Right renal pelvis (tissue), 4 donors: ENCODE results near the gene MEGF6. TPM values are rescaled to one million over a fixed set of nuclear protein-coding genes. Genes with fewer than 3 reads are reported as not detected.
"Not testable (repeated sequence)": the region's sequence is repeated elsewhere in the genome, so short reads cannot be mapped to it uniquely, and the experiment has no call there.

Experiments used
- DNase-seq, 4 donors: peaks; one replicate each; pipeline ENCODE4 v3.0.0-alpha.2; 2013; ENCODE audit warnings: low read depth in 4 of 4, low spot score in 3 of 4, missing footprints in 1 of 4
- polyA plus RNA-seq, 4 donors: library from polyadenylated mRNA; unstranded; fragments of 120-200 nt; gene quantifications; one replicate each; pipeline ENCODE4 v1.2.1, GENCODE V29; 2013; ENCODE audit not compliant: insufficient read length in 4 of 4

The MEGF6 gene
- polyA plus RNA-seq, 4 donors, result 9.0 to 15.6 (median 10.5) TPM

- no peak for DNase-seq
Measured at GRCh38 chr1:3596663-3597598, 14.4 kb downstream of the MEGF6 start.

DNA sequence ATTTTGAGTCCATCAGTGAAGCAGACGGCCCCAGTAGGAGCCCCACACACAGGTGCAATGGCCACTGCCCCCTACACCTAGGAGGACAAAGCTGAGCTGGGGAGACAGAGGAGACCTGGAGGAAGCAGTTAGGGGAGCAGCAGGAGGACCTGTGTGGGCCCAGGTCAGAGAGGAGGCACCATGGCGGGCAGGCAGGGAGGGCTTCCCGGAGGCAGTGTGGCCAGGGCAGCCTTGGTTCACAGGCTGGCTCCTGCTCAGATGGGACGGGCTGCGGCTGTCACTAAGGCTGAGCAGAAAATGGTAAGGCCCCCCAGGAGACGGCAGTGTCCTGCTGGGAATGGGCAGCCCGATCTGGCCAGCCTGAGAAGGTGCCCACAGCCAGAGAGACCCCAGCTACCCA, 15.4 kb downstream of the MEGF6 start:
- no peak for DNase-seq

GRCh38 chr1:3594706-3595377, 16.5 kb downstream of the MEGF6 start:
- no peak for DNase-seq

DNA sequence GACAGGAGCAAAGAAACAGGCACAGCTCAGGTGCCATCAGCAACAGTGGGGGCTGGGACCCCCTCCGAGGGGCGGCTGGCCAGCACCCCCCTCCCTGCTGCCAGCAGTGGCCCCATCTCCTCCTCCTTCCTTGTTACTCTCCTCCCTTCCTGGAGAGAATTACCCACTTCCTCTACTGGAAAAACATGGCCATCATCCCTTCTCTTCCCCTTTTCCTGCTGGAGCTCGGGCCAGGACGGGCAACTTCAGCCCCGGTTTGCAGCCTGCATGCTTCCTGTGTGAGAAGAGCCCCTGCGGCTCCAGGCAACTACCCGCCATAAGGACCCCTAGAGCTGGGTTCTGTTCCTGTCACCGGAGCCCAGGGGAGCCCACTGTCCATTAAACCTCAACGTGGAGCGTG, 17.6 kb downstream of the MEGF6 start:
- DNase-seq, result no peak

GRCh38 chr1:3593334-3593733, 18.0 kb downstream of the MEGF6 start:
- DNase-seq, result no peak

DNA sequence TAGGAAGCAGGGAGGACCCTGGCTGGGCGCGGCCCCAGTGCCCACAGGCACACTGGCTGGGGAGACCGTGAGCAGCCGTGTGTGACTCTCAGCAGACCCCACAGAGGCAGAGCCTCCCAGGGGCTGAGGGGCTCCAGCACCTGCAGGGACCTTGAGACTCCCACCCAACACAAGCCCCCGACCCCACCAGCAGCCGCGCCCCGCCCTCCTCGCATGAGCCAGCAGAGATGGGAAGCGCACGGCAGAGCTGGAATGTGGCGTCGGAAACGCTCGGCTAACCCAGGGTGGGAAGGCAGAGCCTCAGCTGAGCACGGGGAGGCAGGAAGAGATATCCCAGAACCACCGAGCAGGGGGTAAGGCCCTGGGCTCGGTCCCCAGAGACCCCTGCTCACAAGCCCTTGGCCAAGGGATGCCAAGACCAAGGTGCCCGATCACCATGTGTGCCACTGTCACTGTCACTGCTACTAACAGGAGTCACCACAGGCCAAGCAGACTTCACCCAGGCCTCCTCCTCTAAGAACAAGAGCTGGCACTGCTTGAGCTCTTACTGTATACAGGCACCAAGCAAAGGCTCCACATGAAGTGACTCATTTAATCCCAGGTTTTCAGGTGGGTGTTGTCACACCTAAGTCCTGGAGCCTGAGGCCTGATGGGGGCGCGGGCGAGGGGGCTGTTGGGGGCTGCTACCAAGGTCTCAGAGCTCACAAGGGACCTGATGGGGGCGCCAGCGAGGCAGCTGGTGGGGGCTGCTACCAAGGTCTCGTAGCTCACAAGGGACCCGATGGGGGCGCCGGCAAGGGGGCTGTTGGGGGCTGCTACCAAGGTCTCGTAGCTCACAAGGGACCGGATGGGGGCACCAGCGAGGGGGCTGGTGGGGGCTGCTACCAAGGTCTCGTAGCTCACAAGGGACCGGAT, 20.1 kb downstream of the MEGF6 start:
- DNase-seq, result no peak

DNA sequence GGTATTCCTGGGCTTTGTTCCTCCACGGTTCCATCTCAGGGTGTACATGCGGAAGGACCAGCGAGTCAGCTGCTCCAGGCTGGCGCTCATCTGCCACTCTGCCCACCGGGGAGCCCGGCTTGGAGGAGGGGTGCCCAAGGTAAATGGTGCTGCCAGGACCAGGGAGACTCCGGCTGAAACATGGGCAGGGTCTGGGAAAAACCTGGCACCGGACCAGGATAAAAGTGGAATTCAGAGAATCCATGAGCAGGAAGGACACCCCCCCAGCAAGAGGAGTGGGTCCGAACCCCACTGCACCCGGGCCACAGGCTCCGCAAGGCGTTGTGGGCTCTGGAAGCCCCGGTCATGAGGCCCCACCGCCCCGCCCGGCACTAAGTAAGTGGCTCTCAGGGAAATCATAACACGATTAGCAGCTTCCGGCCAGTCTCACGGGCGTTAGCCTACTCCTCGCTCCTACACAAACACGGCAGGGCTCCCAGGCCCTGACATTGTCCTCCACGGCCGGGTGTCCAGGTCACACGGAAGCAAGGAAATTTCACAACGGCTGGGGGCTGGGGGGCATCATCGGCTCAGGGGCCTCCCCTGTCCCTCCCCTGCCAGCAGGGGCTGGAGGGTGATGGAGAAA, 21.1 kb downstream of the MEGF6 start:
- DNase-seq, result no peak

- DNase-seq, result no peak
Measured at GRCh38 chr1:3588395-3588794, 22.9 kb downstream of the MEGF6 start.

DNA sequence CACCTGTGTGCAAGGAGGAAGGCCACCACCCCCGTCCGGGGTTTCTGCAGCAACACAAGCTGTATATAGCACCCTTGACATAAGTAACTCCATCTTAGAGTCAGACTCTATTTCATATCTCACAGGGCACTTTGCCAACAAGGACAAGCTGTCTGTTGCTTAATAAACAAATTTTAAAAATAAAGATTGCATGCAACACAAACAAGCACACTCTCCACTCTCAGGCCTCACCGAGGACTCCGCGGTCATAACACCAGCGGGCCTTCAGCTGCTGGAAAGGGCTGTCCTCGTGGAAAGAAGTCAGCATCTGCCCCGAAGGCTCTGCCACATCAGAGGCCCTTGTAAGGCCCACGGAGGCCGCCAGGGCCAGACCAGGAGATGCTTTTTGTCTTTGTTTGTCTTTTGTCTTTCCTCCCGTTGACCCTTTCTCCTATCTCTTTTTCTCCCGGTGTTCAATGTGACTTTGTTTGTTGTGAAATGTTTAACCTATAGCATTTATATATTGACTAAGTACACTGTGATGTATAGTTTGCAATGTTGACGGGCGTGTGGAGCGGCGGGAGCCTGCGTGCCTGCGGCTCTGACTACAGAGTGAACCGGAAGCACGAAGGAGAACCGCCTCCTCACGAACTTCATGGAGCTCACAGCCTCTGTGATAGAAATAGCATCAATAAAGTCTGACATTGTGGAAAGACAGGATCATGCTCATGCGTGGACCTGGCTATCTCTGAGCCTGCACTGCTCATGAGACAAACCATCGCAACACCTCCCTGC, 24.1 kb downstream of the MEGF6 start:
- DNase-seq, result no peak

GRCh38 chr1:3585940-3586568, 25.3 kb downstream of the MEGF6 start:
- no peak for DNase-seq

- not testable (repeated sequence) for DNase-seq
Measured at GRCh38 chr1:3585353-3585868, 25.9 kb downstream of the MEGF6 start.

DNA sequence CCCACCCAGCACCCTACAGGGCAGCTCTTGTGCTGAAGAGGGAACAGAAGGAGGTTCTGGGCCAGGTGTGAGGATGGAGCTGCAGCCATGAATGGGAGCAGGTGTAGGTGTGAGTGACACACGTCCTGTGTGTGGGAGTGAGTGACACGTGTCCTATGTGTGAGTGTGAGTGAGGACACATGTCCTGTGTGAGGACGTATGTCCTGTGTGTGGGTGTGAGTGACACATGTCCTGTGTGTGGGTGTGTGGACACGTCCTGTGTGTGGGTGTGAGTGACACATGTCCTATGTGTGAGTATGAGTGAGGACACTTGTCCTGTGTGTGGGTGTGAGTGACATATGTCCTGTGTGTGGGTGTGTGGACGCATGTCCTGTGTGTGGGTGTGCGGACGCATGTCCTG, 26.4 kb downstream of the MEGF6 start:
- DNase-seq, result no peak

GRCh38 chr1:3583751-3584150, 27.6 kb downstream of the MEGF6 start:
- not testable (repeated sequence) for DNase-seq

- no peak for DNase-seq
Measured at GRCh38 chr1:3581296-3582036, 29.8 kb downstream of the MEGF6 start.

DNA sequence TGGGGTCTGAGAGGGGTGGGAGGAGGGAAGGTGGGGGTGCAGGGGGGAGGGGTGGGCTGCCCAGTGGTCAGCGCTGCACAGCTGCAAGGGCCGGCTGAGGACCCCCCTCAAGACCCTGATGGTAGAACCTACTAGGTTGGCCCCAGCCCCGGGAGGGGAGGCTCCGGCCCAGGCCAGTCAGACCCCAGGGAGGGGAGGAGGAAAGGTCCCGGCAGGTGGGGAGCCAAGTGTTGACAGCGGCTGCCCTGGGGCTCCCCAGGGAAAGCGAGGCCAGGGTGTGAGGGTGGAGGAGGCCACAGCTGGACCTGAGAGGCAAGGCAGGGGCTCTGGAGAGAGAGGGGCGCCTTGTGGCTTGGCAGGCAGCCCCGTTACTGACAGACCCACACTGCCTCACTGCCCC, 31.1 kb downstream of the MEGF6 start:
- DNase-seq, result no peak

DNA sequence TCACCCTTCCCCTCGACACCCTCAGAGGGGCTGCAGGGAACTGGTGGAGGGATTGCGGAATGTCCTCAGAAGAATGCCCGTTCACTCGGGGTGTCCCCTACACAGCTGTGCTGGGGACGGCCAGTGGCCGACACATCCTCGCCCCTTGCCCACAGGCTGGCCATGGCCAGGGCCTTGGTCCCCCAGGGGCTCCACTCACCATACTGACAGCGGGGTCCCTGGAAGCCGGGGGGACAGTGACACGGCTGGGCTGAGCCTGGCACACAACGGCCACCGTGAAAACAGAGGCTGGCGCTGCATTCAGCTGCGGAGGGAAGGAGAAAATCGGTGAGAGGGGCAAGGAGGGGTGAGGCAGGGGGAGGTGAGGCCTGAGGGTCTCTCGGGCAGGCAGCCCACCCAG, 31.7 kb downstream of the MEGF6 start:
- no peak for DNase-seq

GRCh38 chr1:3578906-3579305, 32.4 kb downstream of the MEGF6 start:
- no peak for DNase-seq

- DNase-seq, result no peak
Measured at GRCh38 chr1:3578433-3578805, 32.9 kb downstream of the MEGF6 start.
